Measurements from ENCODE around the gene PCDH15. TPM values are rescaled to one million over a fixed set of nuclear protein-coding genes. Genes with fewer than 3 reads are reported as not detected.

PCDH15 gene
- total and polyA plus RNA-seq, 2 experiments from 2014 or later = not detected

DNA sequence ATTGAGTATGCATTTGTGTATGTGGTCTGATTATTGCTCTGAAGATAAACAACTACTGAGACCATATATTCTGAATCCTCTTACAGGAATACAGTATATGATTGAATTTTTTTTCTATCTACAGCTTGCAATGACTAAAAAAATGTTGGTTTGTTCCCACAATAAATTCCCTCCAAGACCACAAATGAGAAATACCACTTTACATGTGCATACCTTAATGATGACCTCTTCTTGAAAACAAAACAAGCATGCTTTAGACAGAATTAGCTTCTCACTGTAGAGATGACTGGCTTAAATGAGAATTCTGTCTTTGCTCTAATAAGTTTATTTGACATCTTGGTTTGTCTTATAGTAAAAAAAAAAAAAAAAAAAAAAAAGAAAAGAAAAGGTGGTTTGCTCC lies 241.5 kb downstream of the PCDH15 start:
- in situ Hi-C loops (cut with MboI) = no loop called here
- Histone ChIP-seq H3K27me3 (replicated peaks; ENCODE audit: insufficient read depth) (no peaks in the 10 kb centered on the region), H3K4me3 (no peak overlapping the region), H3K27ac (no peak overlapping the region), H3F3A (ENCODE audit: insufficient read depth) (no peaks in the 10 kb centered on the region), H3K79me2 (ENCODE audit: insufficient read depth) (no peaks in the 10 kb centered on the region), H3K4me2 (ENCODE audit: unreplicated experiment) (no peak overlapping the region), H3K9me3 (ENCODE audit: low read depth) (no peaks in the 10 kb centered on the region), H3K4me1 (ENCODE audit: insufficient read depth) (no peaks in the 10 kb centered on the region), H4K20me1 (ENCODE audit: insufficient read depth) (no peaks in the 10 kb centered on the region), H3K36me3 (ENCODE audit: low read depth) (no peaks in the 10 kb centered on the region), H3K9me2 (ENCODE audit: insufficient read depth) (no peaks in the 10 kb centered on the region), H2AFZ (no peak overlapping the region), H3K9ac (no peak overlapping the region)
- TF ChIP-seq EZH2 (IDR thresholded peaks at IDR 0.05; ENCODE audit: insufficient read depth, poor library complexity, severe bottlenecking) = no peak
- TF ChIP-seq EZH2phosphoT487 (IDR thresholded peaks at IDR 0.05; ENCODE audit: insufficient read depth, low read depth) = no peak
- DNase-seq = no peak

DNA sequence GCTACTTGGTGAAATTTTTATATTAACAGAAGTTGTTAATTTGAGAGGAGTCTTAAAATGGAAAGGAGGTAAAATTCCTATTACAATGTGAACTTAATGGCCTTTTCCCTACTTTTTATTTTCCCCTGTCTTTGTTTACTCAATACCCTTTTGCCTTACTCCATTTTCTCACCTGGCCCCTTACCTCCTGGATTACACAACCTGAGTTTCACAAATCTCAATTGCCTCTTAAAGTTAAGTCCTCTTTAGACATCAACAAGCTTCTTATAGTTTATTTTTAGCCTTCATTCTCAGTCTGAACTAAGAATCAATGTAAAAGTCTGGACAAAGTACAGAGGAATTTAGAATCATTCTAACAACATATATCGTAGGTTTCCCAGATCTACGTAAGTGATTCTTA lies 247.0 kb downstream of the PCDH15 start:
- Histone ChIP-seq H3K79me2 (ENCODE audit: insufficient read depth) (no peaks in the 10 kb centered on the region), H3K9me2 (ENCODE audit: insufficient read depth) (no peaks in the 10 kb centered on the region), H3K4me1 (ENCODE audit: insufficient read depth) (no peaks in the 10 kb centered on the region), H3K4me2 (ENCODE audit: unreplicated experiment) (no peak overlapping the region), H3K9me3 (ENCODE audit: low read depth) (no peaks in the 10 kb centered on the region), H3K36me3 (ENCODE audit: low read depth) (no peaks in the 10 kb centered on the region), H3F3A (ENCODE audit: insufficient read depth) (no peaks in the 10 kb centered on the region), H3K27me3 (replicated peaks; ENCODE audit: insufficient read depth) (no peaks in the 10 kb centered on the region), H3K4me3 (no peak overlapping the region), H4K20me1 (ENCODE audit: insufficient read depth) (no peaks in the 10 kb centered on the region), H3K9ac (no peak overlapping the region), H3K27ac (no peak overlapping the region), H2AFZ (no peak overlapping the region)
- no peak for TF ChIP-seq EZH2 (IDR thresholded peaks at IDR 0.05; ENCODE audit: insufficient read depth, poor library complexity, severe bottlenecking)
- TF ChIP-seq EZH2phosphoT487 (IDR thresholded peaks at IDR 0.05; ENCODE audit: insufficient read depth, low read depth) = no peak
- in situ Hi-C loops (cut with MboI) = no loop called here
- WGBS, 2 experiments (ENCODE audit: low coverage in 1 of 2, low lambda C conversion rate in 2 of 2, missing lambda C conversion rate in 2 of 2) = 47 to 55% methylated on average over 2 of the region's 2 CpGs
- DNase-seq = no peak

DNA sequence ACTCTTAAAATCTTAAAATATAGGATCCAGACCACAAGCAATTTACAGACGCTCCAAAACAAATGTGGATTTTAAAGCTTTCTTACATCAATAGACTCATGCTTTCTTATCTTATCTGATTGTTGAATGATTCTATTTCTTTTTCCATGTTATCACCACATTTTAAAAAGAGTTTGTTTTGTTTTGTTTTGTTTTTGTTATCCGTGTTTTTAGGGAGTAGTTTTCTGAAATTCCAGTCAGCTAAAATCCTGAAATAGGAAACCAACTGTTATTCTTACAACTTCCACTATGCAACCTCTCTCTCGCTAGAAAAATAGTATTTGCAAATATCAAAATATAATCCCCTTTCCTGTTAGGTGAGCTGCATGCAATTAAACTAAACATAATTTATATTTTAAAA lies 251.0 kb downstream of the PCDH15 start:
- Histone ChIP-seq H4K20me1 (ENCODE audit: insufficient read depth) (no peaks in the 10 kb centered on the region), H3K4me1 (ENCODE audit: insufficient read depth) (no peaks in the 10 kb centered on the region), H3K4me3 (no peak overlapping the region), H3K36me3 (ENCODE audit: low read depth) (no peaks in the 10 kb centered on the region), H3F3A (ENCODE audit: insufficient read depth) (no peaks in the 10 kb centered on the region), H2AFZ (no peak overlapping the region), H3K27ac (no peak overlapping the region), H3K9ac (no peak overlapping the region), H3K4me2 (ENCODE audit: unreplicated experiment) (no peak overlapping the region), H3K9me3 (ENCODE audit: low read depth) (no peaks in the 10 kb centered on the region), H3K27me3 (replicated peaks; ENCODE audit: insufficient read depth) (no peaks in the 10 kb centered on the region), H3K9me2 (ENCODE audit: insufficient read depth) (no peaks in the 10 kb centered on the region), H3K79me2 (ENCODE audit: insufficient read depth) (no peaks in the 10 kb centered on the region)
- DNase-seq = no peak
- TF ChIP-seq EZH2 (IDR thresholded peaks at IDR 0.05; ENCODE audit: insufficient read depth, poor library complexity, severe bottlenecking) = no peak
- TF ChIP-seq EZH2phosphoT487 (IDR thresholded peaks at IDR 0.05; ENCODE audit: insufficient read depth, low read depth) = no peak
- in situ Hi-C loops (cut with MboI) = no loop called here
- WGBS, 2 experiments (ENCODE audit: low coverage in 1 of 2, low lambda C conversion rate in 2 of 2, missing lambda C conversion rate in 2 of 2) = 12% methylated on average over 3 of the region's 3 CpGs

- no peaks in the 10 kb centered on the region for H4K20me1 ChIP-seq (ENCODE audit: insufficient read depth)
- H3K9me3 ChIP-seq (ENCODE audit: low read depth) = no peaks in the 10 kb centered on the region
- WGBS, 2 experiments (ENCODE audit: low coverage in 1 of 2, low lambda C conversion rate in 2 of 2, missing lambda C conversion rate in 2 of 2) = 19 to 29% methylated on average over 3 of the region's 3 CpGs
- no peak overlapping the region for H2AFZ ChIP-seq
- no peaks in the 10 kb centered on the region for H3K9me2 ChIP-seq (ENCODE audit: insufficient read depth)
- no peaks in the 10 kb centered on the region for H3F3A ChIP-seq (ENCODE audit: insufficient read depth)
- no peak overlapping the region for H3K4me2 ChIP-seq (ENCODE audit: unreplicated experiment)
- no peaks in the 10 kb centered on the region for H3K4me1 ChIP-seq (ENCODE audit: insufficient read depth)
- no peaks in the 10 kb centered on the region for H3K27me3 ChIP-seq (replicated peaks; ENCODE audit: insufficient read depth)
- no peak for DNase-seq
- H3K27ac ChIP-seq = no peak overlapping the region
- TF ChIP-seq EZH2phosphoT487 (IDR thresholded peaks at IDR 0.05; ENCODE audit: insufficient read depth, low read depth) (no peak), EZH2 (IDR thresholded peaks at IDR 0.05; ENCODE audit: insufficient read depth, poor library complexity, severe bottlenecking) (no peak)
- no peaks in the 10 kb centered on the region for H3K79me2 ChIP-seq (ENCODE audit: insufficient read depth)
- in situ Hi-C loops (cut with MboI) = no loop called here
- H3K36me3 ChIP-seq (ENCODE audit: low read depth) = no peaks in the 10 kb centered on the region
- H3K4me3 ChIP-seq = no peak overlapping the region
- H3K9ac ChIP-seq = no peak overlapping the region
These were observed 269.7 kb downstream of the PCDH15 start for GRCh38 chr10:54531296-54531695.

- no peak for DNase-seq
- in situ Hi-C loops (cut with MboI) = no loop called here
- H3K9me2 ChIP-seq (ENCODE audit: insufficient read depth) = no peaks in the 10 kb centered on the region
- H3K4me1 ChIP-seq (ENCODE audit: insufficient read depth) = no peaks in the 10 kb centered on the region
- TF ChIP-seq EZH2phosphoT487 (IDR thresholded peaks at IDR 0.05; ENCODE audit: insufficient read depth, low read depth) (no peak), EZH2 (IDR thresholded peaks at IDR 0.05; ENCODE audit: insufficient read depth, poor library complexity, severe bottlenecking) (no peak)
- no peak overlapping the region for H3K4me3 ChIP-seq
- no peaks in the 10 kb centered on the region for H3K79me2 ChIP-seq (ENCODE audit: insufficient read depth)
- WGBS, 2 experiments (ENCODE audit: low coverage in 1 of 2, low lambda C conversion rate in 2 of 2, missing lambda C conversion rate in 2 of 2) = 31 to 38% methylated on average over 2 of the region's 2 CpGs
- H3K36me3 ChIP-seq (ENCODE audit: low read depth) = no peaks in the 10 kb centered on the region
- no peak overlapping the region for H3K9ac ChIP-seq
- no peaks in the 10 kb centered on the region for H4K20me1 ChIP-seq (ENCODE audit: insufficient read depth)
- no peak overlapping the region for H3K27ac ChIP-seq
- H3K9me3 ChIP-seq (ENCODE audit: low read depth) = no peaks in the 10 kb centered on the region
- no peak overlapping the region for H3K4me2 ChIP-seq (ENCODE audit: unreplicated experiment)
- H2AFZ ChIP-seq = no peak overlapping the region
- H3K27me3 ChIP-seq (replicated peaks; ENCODE audit: insufficient read depth) = no peaks in the 10 kb centered on the region
- H3F3A ChIP-seq (ENCODE audit: insufficient read depth) = no peaks in the 10 kb centered on the region
These were observed 270.7 kb downstream of the PCDH15 start for GRCh38 chr10:54530299-54530698.
